ENCODE data around the gene NOTCH1.

GRCh38 chr9:136466155-136466541 lies 79.7 kb downstream of the NOTCH1 start:
- TF ChIP-seq CTCF (conservative IDR thresholded peaks at IDR 0.05 in 1 of 2, IDR thresholded peaks at IDR 0.05 in 1 of 2; ENCODE audit: low read depth in 1 of 2, low read length in 2 of 2): no peak
- TF ChIP-seq EZH2 (IDR thresholded peaks at IDR 0.05; ENCODE audit: low read length, missing control alignments): no peak
